Activated gamma-delta T cell treated with anti-CD3 and anti-CD28 coated beads, Interleukin-2, amount 50 U/mL, for 16 hours (primary cell): ENCODE measurements around the gene GDF11.
A peak's percentile ranks its signal among the peaks of the same experiment; 100 is the strongest.

Experiments
- DNase-seq: peaks from one replicate; pipeline ENCODE4 v3.0.0-alpha.2; 2020; ENCODE audit warnings: low read depth

The GDF11 gene

GRCh38 chr12:55707219-55707671 is 35.7 kb upstream of the GDF11 start:
- DNase-seq, result no peak

GRCh38 chr12:55707841-55708694 is 34.9 kb upstream of the GDF11 start, which contains the start of gene ITGA7:
Gene ITGA7 (minus strand): TSS chr12:55707904. CDS start chr12:55707682, 222 bp downstream.
- DNase-seq, result peak; percentile 39

- DNase-seq, result no peak
Measured at GRCh38 chr12:55708695-55709233, 34.2 kb upstream of the GDF11 start.

DNA sequence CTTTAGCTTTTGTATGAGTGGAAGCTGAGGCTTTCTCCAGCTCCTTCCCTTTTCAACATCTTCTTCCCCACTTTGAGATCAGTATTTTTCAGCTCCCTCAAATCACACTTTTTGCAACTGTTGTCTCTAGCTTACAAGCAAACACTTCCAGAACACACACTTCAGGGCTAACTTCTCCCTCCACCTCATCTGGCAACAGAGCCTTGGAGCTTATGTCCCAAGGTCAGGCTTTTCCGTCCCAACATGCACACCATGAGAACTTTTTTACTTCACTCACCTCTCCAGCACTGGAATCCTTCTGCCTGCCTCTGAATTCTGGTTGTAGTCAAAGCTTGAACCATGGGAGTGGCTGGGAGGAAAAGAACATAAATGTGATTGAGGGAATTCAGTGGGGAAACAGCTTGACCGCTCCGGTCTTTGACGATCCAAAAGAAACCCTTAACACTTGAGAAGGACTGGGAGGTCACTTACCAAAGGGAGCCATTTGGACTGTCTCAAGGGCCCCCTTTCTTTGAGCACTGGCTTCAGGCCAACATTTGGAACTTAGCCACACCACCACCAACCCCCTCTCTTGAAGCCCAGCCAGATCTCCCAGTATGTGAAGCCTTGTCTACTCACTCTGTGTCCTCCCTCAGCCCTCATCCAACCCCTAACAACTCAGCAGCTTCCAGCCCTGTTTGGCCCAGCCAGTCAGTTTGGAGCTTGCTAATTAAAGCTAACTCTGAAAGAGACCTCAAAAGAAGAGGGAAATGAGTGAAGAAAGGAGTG is 31.0 kb upstream of the GDF11 start:
- no peak for DNase-seq

GRCh38 chr12:55712700-55713415 is 30.1 kb upstream of the GDF11 start:
- DNase-seq, result no peak

DNA sequence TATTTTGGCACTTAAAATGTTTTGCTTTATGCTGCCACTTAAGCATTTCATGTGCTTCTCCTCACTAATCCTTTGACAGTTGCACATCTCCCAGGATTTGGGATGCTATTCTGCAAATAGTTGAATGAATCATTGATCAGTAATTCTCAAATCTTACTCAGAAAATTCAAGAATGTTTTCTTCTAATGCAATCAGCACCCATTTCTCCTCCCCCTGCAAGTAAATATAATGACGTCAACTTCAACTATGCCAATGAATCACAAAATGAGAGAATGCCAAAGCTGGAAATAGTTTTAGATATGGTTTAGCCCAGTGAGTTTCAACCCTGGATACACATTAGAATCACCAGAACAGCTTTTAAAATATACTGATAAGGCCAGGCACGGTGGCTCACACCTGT is 29.2 kb upstream of the GDF11 start:
- no peak for DNase-seq

DNA sequence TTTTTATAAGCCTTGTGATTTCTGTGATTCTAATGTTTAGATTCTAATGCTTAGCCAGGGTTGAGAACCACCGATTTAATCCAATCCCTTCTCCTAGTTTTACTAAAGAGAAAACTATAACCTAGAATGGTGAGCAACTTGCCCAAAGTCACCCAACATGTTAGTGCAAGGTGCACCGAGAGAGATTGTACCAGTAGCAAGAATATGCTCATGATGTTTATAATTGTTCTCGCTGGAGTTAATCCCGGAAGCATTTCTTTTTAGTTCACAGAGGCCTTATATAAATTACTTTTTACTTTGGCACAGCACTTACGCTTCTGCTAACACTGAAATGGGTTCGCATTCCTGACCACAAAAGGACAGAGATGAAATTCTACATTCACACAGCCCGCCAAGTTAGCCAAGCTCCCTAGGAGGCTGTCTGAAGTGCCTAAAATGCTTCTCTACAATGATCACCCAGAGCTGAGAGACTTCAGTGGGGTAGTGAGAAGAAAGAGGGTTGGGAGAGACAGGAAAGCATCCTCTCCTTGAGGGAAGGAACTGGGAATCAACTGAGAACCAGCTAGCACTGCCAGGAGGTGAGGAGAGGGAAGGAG is 27.7 kb upstream of the GDF11 start:
- no peak for DNase-seq

DNA sequence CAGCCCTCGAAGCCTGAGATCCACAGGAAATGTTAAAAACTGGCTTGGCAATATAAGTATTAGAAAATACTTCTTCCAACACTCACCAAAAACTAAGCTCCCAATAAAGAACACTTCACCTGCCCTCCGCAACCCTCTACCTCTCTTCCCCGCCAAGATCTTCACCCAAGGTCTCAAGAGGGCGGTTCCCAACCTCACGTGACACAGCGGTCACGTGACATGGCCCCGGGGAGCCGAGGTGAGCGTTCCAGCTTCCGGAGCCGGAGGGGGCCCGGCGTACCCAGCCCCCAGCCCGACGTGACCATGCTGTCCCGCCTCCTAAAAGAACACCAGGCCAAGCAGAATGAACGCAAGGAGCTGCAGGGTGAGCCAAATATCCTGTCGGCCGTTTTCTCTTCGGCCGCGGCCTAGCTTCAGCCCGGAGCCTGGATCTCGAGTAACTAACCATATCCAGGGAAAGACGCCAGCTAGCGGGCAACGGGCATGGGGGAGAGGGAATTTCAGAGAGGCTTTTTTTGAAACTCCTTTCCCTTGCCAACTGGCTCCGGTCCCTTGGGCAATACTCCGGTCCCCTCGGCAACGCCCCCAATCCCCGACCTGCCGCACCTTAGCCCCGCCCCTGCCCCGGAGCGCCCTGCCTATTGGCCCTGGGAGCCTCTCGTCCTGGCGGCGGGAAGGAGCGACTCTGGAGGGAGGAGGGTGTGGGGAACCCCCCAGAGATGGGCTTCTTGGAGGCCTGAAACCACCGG is 26.9 kb upstream of the GDF11 start, which contains the start of gene BLOC1S1:
Gene BLOC1S1, plus strand, starts transcription at position 214 of the 749 bp plus-strand sequence. Its CDS starts 6 bp downstream, at position 220.
- DNase-seq, result peak; percentile 89

DNA sequence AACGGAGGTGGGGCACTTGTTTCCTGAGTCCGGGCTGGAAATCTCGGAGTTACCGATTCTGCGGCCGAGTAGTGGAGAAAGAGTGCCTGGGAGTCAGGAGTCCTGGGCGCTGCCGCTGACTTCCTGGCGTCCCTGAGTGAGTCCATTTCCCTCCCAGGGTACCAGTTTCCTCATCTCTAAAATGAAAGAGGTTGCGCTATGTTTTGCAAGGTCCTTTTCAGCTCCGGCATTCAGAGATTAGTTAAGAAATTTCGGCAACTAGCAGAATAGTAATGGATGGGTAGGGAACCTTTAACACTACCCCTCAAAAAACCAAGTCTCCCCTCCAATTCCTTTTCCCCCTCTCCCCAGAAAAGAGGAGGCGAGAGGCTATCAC is 26.4 kb upstream of the GDF11 start:
- DNase-seq, result no peak

GRCh38 chr12:55717011-55718007 is 25.6 kb upstream of the GDF11 start:
- no peak for DNase-seq

- no peak for DNase-seq
Measured at GRCh38 chr12:55718015-55718414, 24.9 kb upstream of the GDF11 start.

DNA sequence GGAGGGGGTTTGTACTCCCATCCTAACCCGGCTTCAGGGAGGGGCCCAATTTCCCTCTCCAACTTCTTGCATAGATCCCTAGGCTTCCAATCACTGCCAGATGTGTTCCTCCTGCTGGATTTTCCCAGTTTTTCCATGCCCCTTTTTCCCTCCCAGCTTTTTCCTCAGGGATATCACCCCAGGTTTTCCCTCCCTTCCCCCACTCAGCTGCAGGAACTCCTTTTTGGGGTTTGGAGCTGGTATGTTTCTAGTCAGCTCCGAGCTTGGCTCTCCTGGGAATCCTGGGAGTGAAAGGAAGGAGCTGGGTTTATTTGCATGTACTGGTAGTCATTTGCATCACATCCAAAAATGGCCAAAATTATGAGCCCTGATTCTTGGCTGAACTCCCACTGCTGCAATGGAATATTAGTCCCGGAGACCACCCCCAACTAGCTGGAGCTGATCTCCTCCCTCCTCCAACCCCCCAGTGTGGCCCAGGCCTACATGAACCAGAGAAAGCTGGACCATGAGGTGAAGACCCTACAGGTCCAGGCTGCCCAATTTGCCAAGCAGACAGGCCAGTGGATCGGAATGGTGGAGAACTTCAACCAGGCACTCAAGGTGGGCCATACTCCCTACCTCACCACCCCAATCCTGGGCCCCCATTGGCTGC is 24.2 kb upstream of the GDF11 start:
- no peak for DNase-seq

DNA sequence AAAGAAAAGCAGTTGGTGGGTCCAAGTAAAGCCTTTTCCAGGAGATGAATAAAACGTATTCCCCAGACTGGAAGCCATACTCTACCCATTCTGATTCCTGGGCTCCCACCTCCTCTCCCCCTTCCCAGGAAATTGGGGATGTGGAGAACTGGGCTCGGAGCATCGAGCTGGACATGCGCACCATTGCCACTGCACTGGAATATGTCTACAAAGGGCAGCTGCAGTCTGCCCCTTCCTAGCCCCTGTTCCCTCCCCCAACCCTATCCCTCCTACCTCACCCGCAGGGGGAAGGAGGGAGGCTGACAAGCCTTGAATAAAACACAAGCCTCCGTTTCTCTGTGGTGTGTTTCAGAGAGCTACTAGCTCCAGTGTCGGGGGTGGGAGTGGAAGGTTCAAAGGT is 23.6 kb upstream of the GDF11 start:
- no peak for DNase-seq

DNA sequence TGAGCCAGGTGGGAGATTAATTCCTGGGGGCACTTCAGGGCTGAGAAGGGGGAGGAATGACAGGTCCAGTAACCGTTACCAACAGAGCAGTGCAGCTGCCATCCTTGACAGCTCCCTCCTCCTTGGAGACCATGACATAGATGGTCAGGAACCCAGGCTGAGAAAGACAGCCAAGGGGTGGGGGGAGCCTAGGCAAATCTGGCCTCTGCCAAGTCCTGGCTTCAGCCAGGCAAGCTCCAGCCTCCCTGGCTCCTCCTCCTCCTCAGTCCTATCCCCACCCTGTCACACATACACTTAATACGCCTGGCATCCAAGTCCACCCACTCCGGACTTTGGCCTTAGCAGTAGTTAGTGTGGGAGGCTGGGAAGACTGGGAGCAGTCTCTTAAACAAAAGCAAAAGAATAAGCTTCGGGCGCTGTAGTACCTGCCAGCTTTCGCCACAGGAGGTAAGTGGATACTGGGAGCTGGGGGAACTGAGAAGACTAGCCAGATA is 22.8 kb upstream of the GDF11 start, which contains the start of gene RDH5:
Gene RDH5, plus strand, starts transcription at position 323 of the 494 bp plus-strand sequence. CDS start 792 bp downstream, outside the sequence.
- DNase-seq, result no peak

- DNase-seq, result no peak
Measured at GRCh38 chr12:55720894-55721444, 22.0 kb upstream of the GDF11 start.

- no peak for DNase-seq
Measured at GRCh38 chr12:55721601-55722213, 21.2 kb upstream of the GDF11 start.

DNA sequence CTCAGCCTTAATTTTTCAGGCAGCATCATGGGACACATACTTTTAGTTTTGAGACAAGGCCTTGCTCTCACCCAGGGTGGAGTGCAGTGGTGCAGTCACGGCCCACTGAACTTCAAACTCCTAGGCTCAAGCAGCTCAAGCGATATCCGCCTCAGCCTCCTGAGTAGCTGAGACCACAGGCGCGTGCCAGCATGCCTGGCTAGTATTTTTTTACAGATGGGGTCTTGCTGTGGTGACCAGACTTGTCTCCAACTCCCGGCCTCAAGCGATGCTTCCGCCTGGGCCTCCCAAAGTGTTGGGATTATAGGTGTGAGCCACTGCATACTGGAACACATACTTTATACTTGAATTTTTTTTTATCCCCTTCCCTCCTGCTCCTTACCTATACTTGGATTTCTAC is 20.0 kb upstream of the GDF11 start:
- no peak for DNase-seq
